LNCaP clone FGC (cell line): ENCODE measurements around the gene MYBPC1.

ENCODE experiments used
- DNase-seq: peaks from one replicate; pipeline ENCODE4 v3.0.0-alpha.2; 2011; ENCODE audit warnings: low read depth
- H3K4me3 ChIP-seq: 2 replicates; pipeline ENCODE4 v1.5.1; 2011; ENCODE audit warnings: mild to moderate bottlenecking, low read depth, low read length, control low read depth
- TF ChIP-seq, protein P1 (sequence below): IDR thresholded peaks from 2 replicates; pipeline ENCODE4 v1.5.1; 2012; ENCODE audit warnings: mild to moderate bottlenecking; ENCODE audit not compliant: control insufficient read depth, insufficient read depth; ENCODE audit errors: extremely low read depth

Gene MYBPC1

DNA sequence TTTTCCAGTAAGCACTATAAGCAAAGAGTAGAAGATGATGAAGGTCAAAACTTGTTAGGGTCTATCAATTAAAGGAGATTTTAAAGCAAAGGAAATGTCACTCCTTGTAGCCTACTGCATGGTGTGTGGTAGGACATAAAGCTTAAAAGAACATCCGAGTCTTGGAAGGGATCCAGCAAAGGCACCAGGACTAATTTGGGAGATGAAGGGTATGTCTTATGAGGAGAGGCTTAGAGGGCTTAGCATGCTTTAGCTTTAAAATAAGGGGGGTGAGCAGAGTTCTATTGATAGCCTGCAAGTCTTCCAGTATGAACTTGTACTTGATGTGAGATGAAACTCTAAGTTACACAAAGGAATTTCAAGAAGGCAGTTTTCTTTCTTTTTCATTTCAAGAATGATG lies 11.8 kb upstream of the MYBPC1 start:
- H3K4me3 ChIP-seq: no peak overlapping the region
- no peak for DNase-seq
- TF ChIP-seq, protein P1, sequence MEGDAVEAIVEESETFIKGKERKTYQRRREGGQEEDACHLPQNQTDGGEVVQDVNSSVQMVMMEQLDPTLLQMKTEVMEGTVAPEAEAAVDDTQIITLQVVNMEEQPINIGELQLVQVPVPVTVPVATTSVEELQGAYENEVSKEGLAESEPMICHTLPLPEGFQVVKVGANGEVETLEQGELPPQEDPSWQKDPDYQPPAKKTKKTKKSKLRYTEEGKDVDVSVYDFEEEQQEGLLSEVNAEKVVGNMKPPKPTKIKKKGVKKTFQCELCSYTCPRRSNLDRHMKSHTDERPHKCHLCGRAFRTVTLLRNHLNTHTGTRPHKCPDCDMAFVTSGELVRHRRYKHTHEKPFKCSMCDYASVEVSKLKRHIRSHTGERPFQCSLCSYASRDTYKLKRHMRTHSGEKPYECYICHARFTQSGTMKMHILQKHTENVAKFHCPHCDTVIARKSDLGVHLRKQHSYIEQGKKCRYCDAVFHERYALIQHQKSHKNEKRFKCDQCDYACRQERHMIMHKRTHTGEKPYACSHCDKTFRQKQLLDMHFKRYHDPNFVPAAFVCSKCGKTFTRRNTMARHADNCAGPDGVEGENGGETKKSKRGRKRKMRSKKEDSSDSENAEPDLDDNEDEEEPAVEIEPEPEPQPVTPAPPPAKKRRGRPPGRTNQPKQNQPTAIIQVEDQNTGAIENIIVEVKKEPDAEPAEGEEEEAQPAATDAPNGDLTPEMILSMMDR: no peak

DNA sequence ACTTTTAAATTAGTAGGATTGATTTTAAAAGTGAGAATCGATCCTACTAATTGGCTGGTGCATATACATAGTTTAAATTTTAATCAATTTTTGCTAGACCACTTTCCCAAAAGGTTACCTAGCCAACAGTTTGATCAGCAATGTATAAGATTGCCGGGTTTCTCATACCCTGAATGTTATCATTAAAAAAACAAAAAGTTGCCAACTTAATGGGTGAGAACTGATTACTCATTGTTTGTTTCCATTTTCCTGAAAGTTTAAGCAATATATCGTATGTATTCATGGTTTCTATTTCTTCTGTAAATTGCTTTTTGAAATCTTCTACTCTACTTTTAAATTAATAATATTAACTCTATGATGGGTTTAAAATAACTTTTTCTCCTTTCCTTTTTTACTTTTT lies 4.4 kb upstream of the MYBPC1 start:
- no peak for DNase-seq
- TF ChIP-seq, protein P1: no peak
- no peak overlapping the region for H3K4me3 ChIP-seq

DNA sequence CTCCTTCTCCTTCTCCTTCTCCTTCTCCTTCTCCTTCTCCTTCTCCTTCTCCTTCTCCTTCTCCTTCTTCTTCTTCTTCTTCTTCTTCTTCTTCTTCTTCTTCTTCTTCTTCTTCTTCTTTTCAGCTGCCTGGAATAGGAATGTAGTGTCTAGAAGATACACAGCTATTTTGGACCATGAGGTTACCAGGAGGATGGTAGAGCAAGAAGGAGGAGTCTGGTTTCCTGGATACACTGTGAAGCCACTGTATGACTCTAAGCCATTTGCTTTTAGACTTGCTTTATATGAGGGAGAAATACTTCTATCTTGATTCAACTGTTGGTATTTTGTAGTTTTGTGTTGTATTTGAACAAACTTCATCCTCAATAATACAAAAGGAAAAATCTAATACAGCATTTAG lies 3.0 kb upstream of the MYBPC1 start:
- no peak for DNase-seq
- H3K4me3 ChIP-seq: no peak overlapping the region
- TF ChIP-seq, protein P1: no peak

DNA sequence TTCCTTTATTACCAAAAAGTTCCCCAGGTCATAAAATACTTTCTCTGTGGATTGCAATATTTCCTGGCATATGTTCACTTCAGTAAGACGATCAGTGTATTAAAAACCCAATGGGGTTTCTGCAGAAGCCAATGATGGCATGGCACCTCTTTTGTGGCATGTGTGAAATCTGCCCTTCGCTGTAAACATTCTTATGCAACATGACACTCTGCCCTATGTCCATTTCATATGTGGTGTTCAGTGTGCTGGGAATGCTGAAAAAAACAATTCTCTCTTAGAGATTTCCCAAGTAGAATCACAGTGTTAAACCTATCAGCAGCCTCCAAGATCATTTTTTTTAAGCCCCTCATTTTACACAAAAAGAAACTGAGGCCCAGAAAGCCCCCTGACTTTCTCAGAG lies 2.3 kb upstream of the MYBPC1 start:
- DNase-seq: no peak
- no peak overlapping the region for H3K4me3 ChIP-seq
- TF ChIP-seq, protein P1: no peak

DNA sequence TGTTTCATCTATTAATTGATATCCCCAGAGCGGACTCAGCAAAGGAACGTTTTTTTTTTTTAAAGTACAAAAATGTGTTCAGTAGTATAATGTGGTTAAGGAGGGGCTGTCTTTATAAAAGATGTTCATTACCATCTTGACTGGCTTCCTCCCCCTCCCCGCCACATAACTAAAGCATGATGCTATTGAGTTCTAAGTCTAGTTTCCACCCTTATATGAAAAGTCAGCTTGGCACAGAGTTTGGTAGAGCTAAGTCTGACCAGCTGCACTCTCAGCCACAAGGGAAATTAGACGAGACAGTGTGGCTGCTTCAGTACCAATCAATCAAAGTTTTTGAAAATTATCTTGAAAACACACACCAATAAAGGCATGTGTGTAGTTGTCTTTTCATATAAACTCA lies 1.9 kb upstream of the MYBPC1 start:
- TF ChIP-seq, protein P1: no peak
- H3K4me3 ChIP-seq: no peak overlapping the region
- DNase-seq: no peak

DNA sequence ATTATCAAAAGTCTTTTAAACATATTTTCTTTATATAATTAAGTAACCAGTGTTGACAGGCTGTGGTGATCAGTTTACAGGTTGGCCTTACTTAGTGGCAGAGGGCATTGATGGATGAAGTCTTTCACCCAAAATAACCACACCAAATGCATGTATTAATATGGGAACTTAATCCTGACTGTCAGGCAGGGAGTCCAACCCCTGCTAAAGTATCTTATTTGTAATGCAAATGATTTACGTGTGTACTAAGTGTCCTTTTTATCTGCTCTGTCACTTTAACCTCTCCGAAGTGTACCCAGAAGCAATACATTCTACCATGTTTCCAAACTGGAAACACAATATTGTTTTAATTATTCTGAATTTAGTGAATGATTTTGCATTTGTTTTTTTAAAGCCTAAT lies 1.4 kb downstream of the MYBPC1 start:
- no peak for DNase-seq
- TF ChIP-seq, protein P1: no peak
- H3K4me3 ChIP-seq: no peak overlapping the region

DNA sequence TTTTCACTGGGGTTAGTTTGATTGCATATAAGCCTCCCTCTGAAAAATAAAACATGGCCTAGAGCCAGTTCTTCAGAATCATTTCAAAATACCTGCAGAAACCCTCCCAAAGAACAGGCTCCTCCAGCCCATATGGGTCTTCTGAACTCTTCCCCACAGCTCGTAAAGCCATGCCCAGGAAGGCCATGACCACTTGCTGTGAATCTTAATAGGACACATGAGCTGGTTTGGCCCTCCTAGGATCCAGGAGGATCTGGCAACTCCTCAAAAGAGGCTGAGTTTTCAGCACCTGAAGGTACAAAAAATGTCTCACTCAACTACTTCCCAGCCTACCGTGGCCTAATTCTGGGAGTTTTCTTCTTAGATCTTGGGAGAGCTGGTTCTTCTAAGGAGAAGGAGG lies 2.4 kb downstream of the MYBPC1 start:
- no peak for DNase-seq
- H3K4me3 ChIP-seq: no peak overlapping the region
- TF ChIP-seq, protein P1: no peak
